ENCODE measurements around the gene TEX19. TPM values are rescaled to one million over a fixed set of nuclear protein-coding genes. Genes with fewer than 3 reads are reported as not detected.
A peak's percentile ranks its signal among the peaks of the same experiment; 100 is the strongest.

TEX19 gene
- total and polyA plus RNA-seq, 9 of the 15 experiments (the other 6 are each of a cell fraction or from before 2014, with no cell fraction given) = 0.10 to 4.9 (median 1.9) TPM

DNA sequence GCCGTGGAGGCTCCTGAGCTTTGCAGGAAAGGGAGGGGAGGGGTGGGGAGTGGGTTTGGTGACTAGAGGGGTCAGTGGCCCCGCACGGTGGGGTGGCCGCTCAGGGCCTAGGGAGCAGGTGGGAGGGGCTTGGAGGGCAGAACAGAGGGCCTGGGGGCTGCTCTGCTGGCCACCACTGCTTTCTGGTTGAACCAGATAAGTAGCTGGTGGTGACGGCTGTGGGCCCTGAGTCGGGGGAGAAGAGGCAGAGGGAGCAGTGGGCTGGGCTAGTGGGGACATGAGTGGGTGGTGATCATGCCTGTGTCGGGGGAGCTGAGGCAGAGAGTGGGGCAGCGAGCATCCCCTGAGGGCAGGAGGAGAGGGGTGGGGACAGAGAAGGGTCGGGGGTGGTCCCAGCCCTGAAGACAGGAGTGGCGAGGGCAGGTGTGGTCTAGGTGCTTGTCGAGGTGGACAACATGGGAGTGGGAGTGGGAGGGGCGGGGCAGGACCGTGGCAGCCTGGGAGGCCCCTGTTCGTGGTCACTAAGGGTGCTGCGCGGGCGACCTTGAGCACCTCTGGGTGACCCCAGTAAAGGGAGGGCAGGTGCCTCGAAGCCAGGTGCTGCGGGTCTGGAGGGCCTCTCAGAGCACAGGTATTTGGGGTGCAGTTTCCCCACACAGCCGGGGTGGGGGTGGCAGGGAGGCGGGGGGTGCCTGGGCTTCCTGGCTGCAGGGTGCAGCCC is 35.4 kb upstream of the TEX19 start (continued):
- TF ChIP-seq, protein P1, sequence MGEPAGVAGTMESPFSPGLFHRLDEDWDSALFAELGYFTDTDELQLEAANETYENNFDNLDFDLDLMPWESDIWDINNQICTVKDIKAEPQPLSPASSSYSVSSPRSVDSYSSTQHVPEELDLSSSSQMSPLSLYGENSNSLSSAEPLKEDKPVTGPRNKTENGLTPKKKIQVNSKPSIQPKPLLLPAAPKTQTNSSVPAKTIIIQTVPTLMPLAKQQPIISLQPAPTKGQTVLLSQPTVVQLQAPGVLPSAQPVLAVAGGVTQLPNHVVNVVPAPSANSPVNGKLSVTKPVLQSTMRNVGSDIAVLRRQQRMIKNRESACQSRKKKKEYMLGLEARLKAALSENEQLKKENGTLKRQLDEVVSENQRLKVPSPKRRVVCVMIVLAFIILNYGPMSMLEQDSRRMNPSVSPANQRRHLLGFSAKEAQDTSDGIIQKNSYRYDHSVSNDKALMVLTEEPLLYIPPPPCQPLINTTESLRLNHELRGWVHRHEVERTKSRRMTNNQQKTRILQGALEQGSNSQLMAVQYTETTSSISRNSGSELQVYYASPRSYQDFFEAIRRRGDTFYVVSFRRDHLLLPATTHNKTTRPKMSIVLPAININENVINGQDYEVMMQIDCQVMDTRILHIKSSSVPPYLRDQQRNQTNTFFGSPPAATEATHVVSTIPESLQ (CRISPR knock-in tag; IDR thresholded peaks at IDR 0.05) = no peak
- TF ChIP-seq, protein P2, sequence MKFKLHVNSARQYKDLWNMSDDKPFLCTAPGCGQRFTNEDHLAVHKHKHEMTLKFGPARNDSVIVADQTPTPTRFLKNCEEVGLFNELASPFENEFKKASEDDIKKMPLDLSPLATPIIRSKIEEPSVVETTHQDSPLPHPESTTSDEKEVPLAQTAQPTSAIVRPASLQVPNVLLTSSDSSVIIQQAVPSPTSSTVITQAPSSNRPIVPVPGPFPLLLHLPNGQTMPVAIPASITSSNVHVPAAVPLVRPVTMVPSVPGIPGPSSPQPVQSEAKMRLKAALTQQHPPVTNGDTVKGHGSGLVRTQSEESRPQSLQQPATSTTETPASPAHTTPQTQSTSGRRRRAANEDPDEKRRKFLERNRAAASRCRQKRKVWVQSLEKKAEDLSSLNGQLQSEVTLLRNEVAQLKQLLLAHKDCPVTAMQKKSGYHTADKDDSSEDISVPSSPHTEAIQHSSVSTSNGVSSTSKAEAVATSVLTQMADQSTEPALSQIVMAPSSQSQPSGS (CRISPR knock-in tag; IDR thresholded peaks at IDR 0.05) = no peak
- TF ChIP-seq ZNF263 (CRISPR knock-in tag; IDR thresholded peaks at IDR 0.05; ENCODE audit: borderline replicate concordance) (no peak), ILF3 (IDR thresholded peaks at IDR 0.05; ENCODE audit: borderline replicate concordance) (no peak), POLR2AphosphoS2 (IDR thresholded peaks at IDR 0.05; ENCODE audit: low read length) (no peak), SMARCA5 (IDR thresholded peaks at IDR 0.05) (no peak), SRSF1 (IDR thresholded peaks at IDR 0.05; ENCODE audit: low read depth, low read length) (no peak), ZNF551 (CRISPR knock-in tag; IDR thresholded peaks at IDR 0.05) (no peak), WHSC1 (IDR thresholded peaks at IDR 0.05; ENCODE audit: low read length) (no peak), DDX20 (tag; IDR thresholded peaks at IDR 0.05; ENCODE audit: low read depth) (no peak), ZNF316 (IDR thresholded peaks at IDR 0.05) (peak; percentile 13; the same call in 1 of the 2 replicates), ZNF354B (CRISPR knock-in tag; IDR thresholded peaks at IDR 0.05) (no peak), SOX6 (IDR thresholded peaks at IDR 0.05) (no peak), ILK (tag; IDR thresholded peaks at IDR 0.05; ENCODE audit: borderline replicate concordance, low read depth) (no peak), TCF7 (IDR thresholded peaks at IDR 0.05; ENCODE audit: borderline replicate concordance) (no peak), ZNF311 (CRISPR knock-in tag; IDR thresholded peaks at IDR 0.05) (no peak), BRCA1 (IDR thresholded peaks at IDR 0.05) (no peak), BRCA1 (CRISPR knock-in tag; IDR thresholded peaks at IDR 0.05) (no peak), ZNF140 (CRISPR knock-in tag; IDR thresholded peaks at IDR 0.05) (no peak)
- TF ChIP-seq, protein P3, sequence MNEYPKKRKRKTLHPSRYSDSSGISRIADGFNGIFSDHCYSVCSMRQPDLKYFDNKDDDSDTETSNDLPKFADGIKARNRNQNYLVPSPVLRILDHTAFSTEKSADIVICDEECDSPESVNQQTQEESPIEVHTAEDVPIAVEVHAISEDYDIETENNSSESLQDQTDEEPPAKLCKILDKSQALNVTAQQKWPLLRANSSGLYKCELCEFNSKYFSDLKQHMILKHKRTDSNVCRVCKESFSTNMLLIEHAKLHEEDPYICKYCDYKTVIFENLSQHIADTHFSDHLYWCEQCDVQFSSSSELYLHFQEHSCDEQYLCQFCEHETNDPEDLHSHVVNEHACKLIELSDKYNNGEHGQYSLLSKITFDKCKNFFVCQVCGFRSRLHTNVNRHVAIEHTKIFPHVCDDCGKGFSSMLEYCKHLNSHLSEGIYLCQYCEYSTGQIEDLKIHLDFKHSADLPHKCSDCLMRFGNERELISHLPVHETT (CRISPR knock-in tag; conservative IDR thresholded peaks at IDR 0.05 in 1 of 2, IDR thresholded peaks at IDR 0.05 in 1 of 2) = no peak
- TF ChIP-seq, protein P4, sequence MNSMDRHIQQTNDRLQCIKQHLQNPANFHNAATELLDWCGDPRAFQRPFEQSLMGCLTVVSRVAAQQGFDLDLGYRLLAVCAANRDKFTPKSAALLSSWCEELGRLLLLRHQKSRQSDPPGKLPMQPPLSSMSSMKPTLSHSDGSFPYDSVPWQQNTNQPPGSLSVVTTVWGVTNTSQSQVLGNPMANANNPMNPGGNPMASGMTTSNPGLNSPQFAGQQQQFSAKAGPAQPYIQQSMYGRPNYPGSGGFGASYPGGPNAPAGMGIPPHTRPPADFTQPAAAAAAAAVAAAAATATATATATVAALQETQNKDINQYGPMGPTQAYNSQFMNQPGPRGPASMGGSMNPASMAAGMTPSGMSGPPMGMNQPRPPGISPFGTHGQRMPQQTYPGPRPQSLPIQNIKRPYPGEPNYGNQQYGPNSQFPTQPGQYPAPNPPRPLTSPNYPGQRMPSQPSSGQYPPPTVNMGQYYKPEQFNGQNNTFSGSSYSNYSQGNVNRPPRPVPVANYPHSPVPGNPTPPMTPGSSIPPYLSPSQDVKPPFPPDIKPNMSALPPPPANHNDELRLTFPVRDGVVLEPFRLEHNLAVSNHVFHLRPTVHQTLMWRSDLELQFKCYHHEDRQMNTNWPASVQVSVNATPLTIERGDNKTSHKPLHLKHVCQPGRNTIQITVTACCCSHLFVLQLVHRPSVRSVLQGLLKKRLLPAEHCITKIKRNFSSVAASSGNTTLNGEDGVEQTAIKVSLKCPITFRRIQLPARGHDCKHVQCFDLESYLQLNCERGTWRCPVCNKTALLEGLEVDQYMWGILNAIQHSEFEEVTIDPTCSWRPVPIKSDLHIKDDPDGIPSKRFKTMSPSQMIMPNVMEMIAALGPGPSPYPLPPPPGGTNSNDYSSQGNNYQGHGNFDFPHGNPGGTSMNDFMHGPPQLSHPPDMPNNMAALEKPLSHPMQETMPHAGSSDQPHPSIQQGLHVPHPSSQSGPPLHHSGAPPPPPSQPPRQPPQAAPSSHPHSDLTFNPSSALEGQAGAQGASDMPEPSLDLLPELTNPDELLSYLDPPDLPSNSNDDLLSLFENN (IDR thresholded peaks at IDR 0.05; ENCODE audit: low read depth in 2 of 2, low read length in 2 of 2) = peak in 1 of 2 experiments; percentile 20; a peak in 1 of 4 replicates
